Trophoblast cell (in vitro differentiated cells and primary cell): ENCODE measurements around the gene NFATC2.

ENCODE experiments used
- DNase-seq, 2 donors: peaks; one replicate each; pipeline ENCODE4 v3.0.0-alpha.2; 2016
- H2AFZ ChIP-seq: 2 replicates; pipeline ENCODE4 v1.6.1; 2013; ENCODE audit warnings: low read length, moderate library complexity, mild to moderate bottlenecking; ENCODE audit not compliant: insufficient read depth, poor library complexity
- H2AK5ac ChIP-seq: 2 replicates; pipeline ENCODE4 v1.6.1; 2013; ENCODE audit warnings: mild to moderate bottlenecking, low read length
- H2BK120ac ChIP-seq: 2 replicates; pipeline ENCODE4 v1.6.1; 2013; ENCODE audit warnings: low read length, mild to moderate bottlenecking, moderate library complexity; ENCODE audit not compliant: insufficient read depth, poor library complexity
- H2BK12ac ChIP-seq: 2 replicates; pipeline ENCODE4 v1.6.1; 2013; ENCODE audit warnings: mild to moderate bottlenecking, low read length, moderate library complexity
- H2BK5ac ChIP-seq: 2 replicates; pipeline ENCODE4 v1.6.1; 2013; ENCODE audit warnings: low read length, low read depth, moderate library complexity, mild to moderate bottlenecking; ENCODE audit not compliant: poor library complexity
- H3K14ac ChIP-seq: 2 replicates; pipeline ENCODE4 v1.6.1; 2013; ENCODE audit warnings: mild to moderate bottlenecking, low read length
- H3K18ac ChIP-seq: 2 replicates; pipeline ENCODE4 v1.6.1; 2013; ENCODE audit warnings: mild to moderate bottlenecking, low read length
- H3K23ac ChIP-seq: 2 replicates; pipeline ENCODE4 v1.6.1; 2013; ENCODE audit warnings: low read length
- H3K27ac ChIP-seq: 2 replicates; pipeline ENCODE4 v1.5.1; 2013; ENCODE audit warnings: low read depth, mild to moderate bottlenecking, inconsistent platforms, low read length, moderate library complexity
- H3K27me3 ChIP-seq: 2 replicates; pipeline ENCODE4 v1.6.1; 2013; ENCODE audit warnings: inconsistent platforms, mild to moderate bottlenecking, low read length, moderate library complexity; ENCODE audit not compliant: insufficient read depth
- H3K36me3 ChIP-seq, 2 experiments: 1 replicate in 1 of 2; 2 replicates in 1 of 2; pipeline ENCODE4 v1.6.1; 2013; ENCODE audit warnings: low read length in 2 of 2, mild to moderate bottlenecking in 2 of 2, moderate library complexity in 1 of 2; ENCODE audit not compliant: insufficient read depth in 2 of 2, control insufficient read depth in 1 of 2
- H3K4ac ChIP-seq: 2 replicates; pipeline ENCODE4 v1.6.1; 2013; ENCODE audit warnings: low read depth, mild to moderate bottlenecking, low read length, moderate library complexity
- H3K4me1 ChIP-seq, 2 experiments: 1 replicate in 1 of 2; 2 replicates in 1 of 2; pipeline ENCODE4 v1.6.1; 2013; ENCODE audit warnings: low read length in 2 of 2, mild to moderate bottlenecking in 2 of 2, moderate library complexity in 1 of 2; ENCODE audit not compliant: insufficient read depth in 2 of 2, control insufficient read depth in 1 of 2
- H3K4me2 ChIP-seq: 2 replicates; pipeline ENCODE4 v1.6.1; 2013; ENCODE audit warnings: inconsistent platforms, mild to moderate bottlenecking, low read length, moderate library complexity
- H3K4me3 ChIP-seq: 2 replicates; pipeline ENCODE4 v1.5.1; 2013; ENCODE audit warnings: mild to moderate bottlenecking, low read depth, low read length, inconsistent platforms
- H3K79me1 ChIP-seq: one replicate; pipeline ENCODE4 v1.6.1; 2013; ENCODE audit warnings: low read length
- H3K79me2 ChIP-seq: 2 replicates; pipeline ENCODE4 v1.6.1; 2013; ENCODE audit warnings: low read length, mild to moderate bottlenecking; ENCODE audit not compliant: control insufficient read depth, insufficient read depth, poor library complexity
- H3K9ac ChIP-seq: 2 replicates; pipeline ENCODE4 v1.6.1; 2013; ENCODE audit warnings: mild to moderate bottlenecking, low read length
- H3K9me3 ChIP-seq: 2 replicates; pipeline ENCODE4 v1.6.1; 2013; ENCODE audit warnings: low read depth, mild to moderate bottlenecking, control low read depth, inconsistent platforms, low read length; ENCODE audit not compliant: insufficient read depth
- H4K12ac ChIP-seq: 2 replicates; pipeline ENCODE4 v1.6.1; 2013; ENCODE audit warnings: low read depth, mild to moderate bottlenecking, low read length, moderate library complexity
- H4K8ac ChIP-seq: 2 replicates; pipeline ENCODE4 v1.6.1; 2013; ENCODE audit warnings: low read depth, mild to moderate bottlenecking, low read length, moderate library complexity
- H4K91ac ChIP-seq: one replicate; pipeline ENCODE4 v1.6.1; 2013; ENCODE audit warnings: low read depth, mild to moderate bottlenecking, low read length, moderate library complexity
- WGBS: extraction: QIAGEN DNeasy Blood & Tissue Kit; methylation state at CpG from one replicate; pipeline ENCODE4 v1.1.7; 2013; ENCODE audit warnings: missing lambda C conversion rate; ENCODE audit not compliant: insufficient read length, insufficient coverage; ENCODE audit errors: extremely low coverage; 5-methylcytosine and 5-hydroxymethylcytosine counted together

The NFATC2 gene

GRCh38 chr20:51434580-51435247 lies 107.8 kb downstream of the NFATC2 start:
- peaks cover 7% of the 10 kb centered on the region for H3K79me2 ChIP-seq
- no peak overlapping the region for H4K12ac ChIP-seq
- peak overlapping the region; percentile 34 for H2BK5ac ChIP-seq
- DNase-seq: peak in 1 of 2 donors; percentile 33
- no peak overlapping the region for H3K4ac ChIP-seq
- peaks cover 62% of the 10 kb centered on the region for H3K79me1 ChIP-seq
- H3K18ac ChIP-seq: peak overlapping the region; percentile 54
- peak overlapping the region; percentile 89 for H2BK12ac ChIP-seq
- no CpG with 5 or more reads among the region's 6 CpGs for WGBS
- H3K14ac ChIP-seq: peak overlapping the region; percentile 36
- no peak overlapping the region for H3K4me3 ChIP-seq
- H2BK120ac ChIP-seq: peak overlapping the region; percentile 88
- no peaks in the 10 kb centered on the region for H3K27me3 ChIP-seq
- H4K8ac ChIP-seq: peak overlapping the region; percentile 2
- H3K36me3 ChIP-seq: peaks cover 10 to 21% of the 10 kb centered on the region in 2 experiments
- H3K9ac ChIP-seq: no peak overlapping the region
- H3K4me1 ChIP-seq: peaks cover 14 to 30% of the 10 kb centered on the region in 2 experiments
- H4K91ac ChIP-seq: peak overlapping the region; percentile 81
- H2AFZ ChIP-seq: no peak overlapping the region
- H2AK5ac ChIP-seq: peak overlapping the region; percentile 76
- H3K23ac ChIP-seq: no peak overlapping the region
- no peaks in the 10 kb centered on the region for H3K9me3 ChIP-seq
- H3K4me2 ChIP-seq: no peak overlapping the region
- no peak overlapping the region for H3K27ac ChIP-seq

GRCh38 chr20:51434026-51434425 lies 108.5 kb downstream of the NFATC2 start:
- H2BK12ac ChIP-seq: peak overlapping the region; percentile 83
- H3K27me3 ChIP-seq: no peaks in the 10 kb centered on the region
- H3K14ac ChIP-seq: peak overlapping the region; percentile 59
- H3K27ac ChIP-seq: no peak overlapping the region
- no peak overlapping the region for H3K4me2 ChIP-seq
- DNase-seq: no peak
- no peaks in the 10 kb centered on the region for H3K9me3 ChIP-seq
- H3K36me3 ChIP-seq: peaks cover 10 to 21% of the 10 kb centered on the region in 2 experiments
- H2AK5ac ChIP-seq: peak overlapping the region; percentile 51
- no CpG with 5 or more reads among the region's 2 CpGs for WGBS
- peaks cover 19 to 35% of the 10 kb centered on the region in 2 experiments for H3K4me1 ChIP-seq
- no peak overlapping the region for H2AFZ ChIP-seq
- no peak overlapping the region for H3K23ac ChIP-seq
- H4K91ac ChIP-seq: peak overlapping the region; percentile 62
- H4K8ac ChIP-seq: no peak overlapping the region
- no peak overlapping the region for H3K9ac ChIP-seq
- no peak overlapping the region for H3K4ac ChIP-seq
- H4K12ac ChIP-seq: peak overlapping the region; percentile 11
- H2BK5ac ChIP-seq: peak overlapping the region; percentile 5
- H2BK120ac ChIP-seq: peak overlapping the region; percentile 54
- peaks cover 62% of the 10 kb centered on the region for H3K79me1 ChIP-seq
- H3K79me2 ChIP-seq: peaks cover 12% of the 10 kb centered on the region
- no peak overlapping the region for H3K4me3 ChIP-seq
- peak overlapping the region; percentile 20 for H3K18ac ChIP-seq

- H3K9me3 ChIP-seq: no peaks in the 10 kb centered on the region
These were observed 109.6 kb downstream of the NFATC2 start for GRCh38 chr20:51432875-51433274.

GRCh38 chr20:51432251-51432784 lies 110.2 kb downstream of the NFATC2 start:
- Histone ChIP-seq H2BK5ac (peak overlapping the region; percentile 35), H3K9ac (no peak overlapping the region), H3K14ac (peak overlapping the region; percentile 68), H3K36me3 (peaks cover 10 to 16% of the 10 kb centered on the region in 2 experiments), H3K27me3 (no peaks in the 10 kb centered on the region), H3K18ac (peak overlapping the region; percentile 91), H4K91ac (peak overlapping the region; percentile 94), H2AFZ (no peak overlapping the region), H3K4me1 (peaks cover 31 to 43% of the 10 kb centered on the region in 2 experiments), H2BK120ac (peak overlapping the region; percentile 84), H3K4me2 (no peak overlapping the region), H3K4me3 (no peak overlapping the region), H2BK12ac (peak overlapping the region; percentile 90), H3K23ac (no peak overlapping the region), H3K79me1 (peaks cover 65% of the 10 kb centered on the region), H3K79me2 (peaks cover 20% of the 10 kb centered on the region), H2AK5ac (peak overlapping the region; percentile 89), H3K4ac (peak overlapping the region; percentile 57), H4K8ac (peak overlapping the region; percentile 76), H3K27ac (peak overlapping the region; percentile 13), H3K9me3 (no peaks in the 10 kb centered on the region), H4K12ac (no peak overlapping the region)
- no peak for DNase-seq
- no CpG with 5 or more reads among the region's 27 CpGs for WGBS

More at GRCh38 chr20:51432875-51433274, 109.6 kb downstream of the NFATC2 start:
- H2BK12ac ChIP-seq: peak overlapping the region; percentile 90
- no CpG with 5 or more reads among the region's 3 CpGs for WGBS
- peaks cover 14% of the 10 kb centered on the region for H3K79me2 ChIP-seq
- H3K4ac ChIP-seq: peak overlapping the region; percentile 57
- peak overlapping the region; percentile 76 for H4K8ac ChIP-seq
- H3K4me3 ChIP-seq: no peak overlapping the region
- H3K9ac ChIP-seq: no peak overlapping the region
- H3K18ac ChIP-seq: peak overlapping the region; percentile 91
- H3K4me1 ChIP-seq: peaks cover 28 to 42% of the 10 kb centered on the region in 2 experiments
- peak overlapping the region; percentile 84 for H2BK120ac ChIP-seq
- H4K91ac ChIP-seq: peak overlapping the region; percentile 94
- no peaks in the 10 kb centered on the region for H3K27me3 ChIP-seq
- H3K14ac ChIP-seq: peak overlapping the region; percentile 68
- peaks cover 10 to 18% of the 10 kb centered on the region in 2 experiments for H3K36me3 ChIP-seq
- no peak overlapping the region for H4K12ac ChIP-seq
- no peak overlapping the region for H3K4me2 ChIP-seq
- H3K23ac ChIP-seq: no peak overlapping the region
- peak overlapping the region; percentile 89 for H2AK5ac ChIP-seq
- H2AFZ ChIP-seq: no peak overlapping the region
- no peak for DNase-seq
- H3K79me1 ChIP-seq: peaks cover 63% of the 10 kb centered on the region
- H3K27ac ChIP-seq: peak overlapping the region; percentile 13
- H2BK5ac ChIP-seq: peak overlapping the region; percentile 35
